Esophagus squamous epithelium (tissue), 4 donors: Measurements from ENCODE around the gene FAM83E.

ENCODE experiments used
- CTCF ChIP-seq, 6 experiments: fragments of 450-650 bp in 4 of 6; fragments of 200-600 bp in 2 of 6; sonication (generic) in 2 of 6; IDR thresholded peaks; one replicate each; pipeline ENCODE4 v1.5.1; 2016 to 2019; ENCODE audit warnings: antibody characterized with exemption in 6 of 6, mild to moderate bottlenecking in 4 of 6, moderate library complexity in 4 of 6
- POLR2A ChIP-seq, 4 donors: fragments of 450-650 bp; IDR thresholded peaks; one replicate each; pipeline ENCODE4 v1.6.1; 2017; ENCODE audit warnings: antibody characterized with exemption in 4 of 4, mild to moderate bottlenecking in 4 of 4, moderate library complexity in 3 of 4

GRCh38 chr19:48627865-48628314 lies 13.0 kb upstream of the FAM83E start:
- no peak for TF ChIP-seq CTCF (IDR thresholded peaks at IDR 0.05)
- TF ChIP-seq POLR2A (IDR thresholded peaks at IDR 0.05) = no peak
